HepG2 (cell line): ENCODE measurements around the gene FAM193A. TPM values are rescaled to one million over a fixed set of nuclear protein-coding genes. Genes with fewer than 3 reads are reported as not detected.
"Not testable (repeated sequence)": the region's sequence is repeated elsewhere in the genome, so short reads cannot be mapped to it uniquely, and the experiment has no call there.

Experiments
- ATAC-seq: fragments of 200-7000 bp; cut with Tn5 transposase; 3 replicates; pipeline ENCODE4 v1.9.1; 2020; ENCODE audit warnings: mild to moderate bottlenecking, moderate library complexity
- BruUV-seq: library from RNA; stranded (reverse); fragments of 400-500 nt; replicated peaks from 2 replicates; lab custom pipeline; 2021; lab: Mats Ljungman, UMichigan
- CTCF ChIA-PET: fragments of 300-600 bp; formaldehyde crosslinking; extraction: SDS; loops from one replicate; lab custom pipeline; 2021; ENCODE audit warnings: low total read pairs, inconsistent platforms, low intra/inter-chr PET ratio; lab: Yijun Ruan, JAX
- POLR2A ChIA-PET: fragments of 350-600 bp; sonication (Branson Sonifier 250); formaldehyde crosslinking; loops from one replicate; lab custom pipeline; 2020; ENCODE audit warnings: antibody characterized with exemption, inconsistent platforms; lab: Yijun Ruan, JAX
- DNase-seq: peaks from one replicate; pipeline ENCODE4 v3.0.0-alpha.2; 2015; ENCODE audit warnings: low spot score
- FAIRE-seq: peaks from 3 replicates; lab custom pipeline; 2011; peaks lifted over from hg19 to GRCh38; lab: Jason Lieb, UNC
- H2AFZ ChIP-seq: one replicate; pipeline ENCODE4 v1.6.1; 2011; ENCODE audit warnings: low read length, inconsistent platforms
- H3K27ac ChIP-seq: fragments of 300-600 bp; 3 replicates; pipeline ENCODE4 v1.8.0; 2011; ENCODE audit warnings: mixed run types, mild to moderate bottlenecking, mixed read lengths, low read length, inconsistent platforms; ENCODE audit not compliant: insufficient read depth; ENCODE audit errors: extremely low read length
- H3K27me3 ChIP-seq, 2 experiments: fragments of 200-600 bp in 1 of 2; 2 replicates in 1 of 2; 3 replicates in 1 of 2; pipeline versions ENCODE4 v1.6.0 to v1.8.0; 2011; ENCODE audit warnings: low read length in 2 of 2, mild to moderate bottlenecking in 2 of 2, moderate library complexity in 2 of 2, inconsistent platforms in 1 of 2; ENCODE audit not compliant: insufficient read depth in 2 of 2, control insufficient read depth in 1 of 2
- H3K36me3 ChIP-seq, 2 experiments: fragments of 200-600 bp in 1 of 2; replicated peaks in 1 of 2; 2 replicates in 1 of 2; 3 replicates in 1 of 2; pipeline versions ENCODE4 v1.5.1 to v1.8.0; 2011; ENCODE audit warnings: low read length in 2 of 2, inconsistent platforms in 1 of 2; ENCODE audit not compliant: insufficient read depth in 2 of 2, control insufficient read depth in 1 of 2
- H3K4me1 ChIP-seq: 2 replicates; pipeline ENCODE4 v1.5.1; 2012; ENCODE audit warnings: low read length, inconsistent platforms; ENCODE audit not compliant: insufficient read depth
- H3K4me2 ChIP-seq: 2 replicates; pipeline ENCODE4 v1.6.0; 2011; ENCODE audit warnings: low read depth, low read length, inconsistent platforms
- H3K4me3 ChIP-seq, 3 experiments: fragments of 200-600 bp in 1 of 3; sonication (generic), shearing (Covaris generic) in 1 of 3; replicated peaks in 1 of 3; 2 replicates each; pipeline ENCODE4 v1.5.1; 2011 to 2016; ENCODE audit warnings: low read length in 3 of 3, inconsistent platforms in 2 of 3, low read depth in 2 of 3, mild to moderate bottlenecking in 2 of 3, control low read depth in 1 of 3, mixed read lengths in 1 of 3; ENCODE audit not compliant: insufficient read depth in 1 of 3
- H3K79me2 ChIP-seq: one replicate; pipeline ENCODE4 v1.6.1; 2011; ENCODE audit warnings: low read length, inconsistent platforms; ENCODE audit not compliant: insufficient read depth
- H3K9ac ChIP-seq: 2 replicates; pipeline ENCODE4 v1.6.0; 2011; ENCODE audit warnings: mild to moderate bottlenecking, low read depth, low read length, inconsistent platforms; ENCODE audit not compliant: insufficient read depth
- H3K9me3 ChIP-seq: 2 replicates; pipeline ENCODE4 v1.5.1; 2012; ENCODE audit warnings: mild to moderate bottlenecking, low read length
- H4K20me1 ChIP-seq: 2 replicates; pipeline ENCODE4 v1.6.0; 2011; ENCODE audit warnings: inconsistent platforms, mild to moderate bottlenecking, low read length, moderate library complexity; ENCODE audit not compliant: insufficient read depth
- FOXK1 ChIP-seq: sonication (generic); formaldehyde crosslinking; IDR thresholded peaks from 2 replicates; pipeline ENCODE4 v1.4.0; 2020; ENCODE audit warnings: low read depth, missing genetic modification reagents, borderline replicate concordance
- MEIS1 ChIP-seq: sonication (generic); formaldehyde crosslinking; IDR thresholded peaks from 2 replicates; pipeline ENCODE4 v1.9.0; 2021; ENCODE audit warnings: mild to moderate bottlenecking, missing genetic modification reagents, moderate library complexity, borderline replicate concordance
- PPARG ChIP-seq: conservative IDR thresholded peaks from 2 replicates; pipeline ENCODE4 v1.6.1; 2016; ENCODE audit warnings: missing biosample characterization, missing genetic modification reagents
- RARG ChIP-seq: sonication (generic); formaldehyde crosslinking; IDR thresholded peaks from 2 replicates; pipeline ENCODE4 v1.4.0; 2020; ENCODE audit warnings: low read depth, mild to moderate bottlenecking, missing genetic modification reagents
- WGBS: methylation state at CpG from one replicate; pipeline ENCODE4 v1.1.6; 2017; ENCODE audit warnings: low lambda C conversion rate; 5-methylcytosine and 5-hydroxymethylcytosine counted together
- in situ Hi-C: cut with HindIII; loops from 2 replicates; pipeline ENCODE4 v1.10.0; 2017; ENCODE audit warnings: low pct_unique_long_range_greater_than_20kb; ENCODE audit not compliant: extremely low pct_ligation_motif_present
- intact Hi-C: fragments of 100-400 bp; cut with micrococcal nuclease; formaldehyde crosslinking; loops from one replicate; pipeline ENCODE4 v1.10.0; 2022; ENCODE audit not compliant: unreplicated experiment
- polyA plus RNA-seq, 8 experiments: library from polyadenylated mRNA; depleted of rRNA in 3 of 8; stranded (reverse) in 7 of 8; unstranded in 1 of 8; fragments of >200 nt; fragmentation: Illumina TruSeq in 4 of 8; extraction: Trizol in 4 of 8; gene quantifications; 2 replicates each; pipeline versions ENCODE4 v1.2.1 to v1.2.3, GENCODE V29; 2011 to 2016; ENCODE audit warnings: low read depth in 4 of 8, missing spikeins in 1 of 8, mixed read lengths in 1 of 8; ENCODE audit not compliant: insufficient read depth in 1 of 8
- total RNA-seq, 5 experiments: library from RNA; depleted of rRNA; stranded (reverse); fragments of >200 nt; fragmentation: Illumina TruSeq; extraction: Trizol; gene quantifications; 2 replicates each; pipeline ENCODE4 v1.2.3, GENCODE V29; 2016; ENCODE audit warnings: low read depth in 1 of 5
- TF ChIP-seq, protein P1 (sequence below): sonication (generic); formaldehyde crosslinking; IDR thresholded peaks from 2 replicates; pipeline ENCODE4 v1.4.0; 2020; ENCODE audit warnings: missing genetic modification reagents, borderline replicate concordance
- TF ChIP-seq, protein P2 (sequence below): sonication (generic); formaldehyde crosslinking; IDR thresholded peaks from 2 replicates; pipeline ENCODE4 v1.5.1; 2020; ENCODE audit warnings: mild to moderate bottlenecking, missing genetic modification reagents, borderline replicate concordance

Gene FAM193A
- total and polyA plus RNA-seq, 2 of the 13 experiments (the other 11 are each of a cell fraction or from before 2014, with no cell fraction given) = 5.7 to 8.7 TPM

DNA sequence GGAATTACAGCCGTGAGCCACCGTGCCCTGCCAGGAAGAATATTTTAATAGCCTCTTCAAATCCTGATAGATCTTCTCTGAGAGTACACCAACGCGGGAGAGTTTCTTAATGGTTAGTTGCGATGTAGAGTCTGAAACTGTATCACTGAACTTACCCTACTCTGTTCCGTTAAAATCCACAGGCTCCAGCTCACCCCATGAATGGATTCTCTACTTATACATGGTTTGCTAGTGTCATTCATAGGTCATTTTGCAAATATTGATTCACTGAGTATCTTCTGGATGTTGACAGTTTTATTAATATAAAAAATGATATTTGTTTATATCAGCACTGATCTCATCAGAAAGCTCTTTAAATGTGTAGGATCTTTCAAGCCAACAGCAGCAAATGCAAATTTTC, 99.9 kb downstream of the FAM193A start (continued):
- TF ChIP-seq, protein P1, sequence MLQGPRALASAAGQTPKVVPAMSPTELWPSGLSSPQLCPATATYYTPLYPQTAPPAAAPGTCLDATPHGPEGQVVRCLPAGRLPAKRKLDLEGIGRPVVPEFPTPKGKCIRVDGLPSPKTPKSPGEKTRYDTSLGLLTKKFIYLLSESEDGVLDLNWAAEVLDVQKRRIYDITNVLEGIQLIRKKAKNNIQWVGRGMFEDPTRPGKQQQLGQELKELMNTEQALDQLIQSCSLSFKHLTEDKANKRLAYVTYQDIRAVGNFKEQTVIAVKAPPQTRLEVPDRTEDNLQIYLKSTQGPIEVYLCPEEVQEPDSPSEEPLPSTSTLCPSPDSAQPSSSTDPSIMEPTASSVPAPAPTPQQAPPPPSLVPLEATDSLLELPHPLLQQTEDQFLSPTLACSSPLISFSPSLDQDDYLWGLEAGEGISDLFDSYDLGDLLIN (CRISPR knock-in tag) = no peak
- TF ChIP-seq FOXK1 (CRISPR knock-in tag) (no peak), RARG (CRISPR knock-in tag) (no peak)
- TF ChIP-seq, all 625 proteins: peak for 0

DNA sequence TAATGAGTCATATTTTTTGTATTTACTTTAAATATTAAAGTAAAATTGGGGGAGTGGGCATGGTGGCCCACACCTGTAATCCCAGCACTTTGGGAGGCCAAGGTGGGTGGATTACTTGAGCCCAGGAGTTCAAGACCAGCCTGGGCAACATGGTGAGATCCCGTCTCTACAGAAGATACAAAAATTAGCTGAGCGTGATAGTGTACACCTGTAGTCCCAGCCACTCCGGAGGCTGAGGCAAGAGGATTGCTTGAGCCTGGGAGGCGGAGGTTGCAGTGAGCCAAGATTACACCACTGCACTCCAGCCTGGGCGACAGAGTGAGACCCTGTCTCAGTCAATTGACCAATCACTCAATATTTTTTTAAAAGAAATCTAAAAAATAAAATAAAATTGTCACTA, 100.5 kb downstream of the FAM193A start:
- H3K27ac ChIP-seq, H3K9me3 ChIP-seq, H2AFZ ChIP-seq, DNase-seq, ATAC-seq, H4K20me1 ChIP-seq, POLR2A ChIA-PET, CTCF ChIA-PET, H3K4me3 ChIP-seq, in situ Hi-C loops, H3K27me3 ChIP-seq, H3K4me2 ChIP-seq, intact Hi-C loops, H3K79me2 ChIP-seq, H3K9ac ChIP-seq, BruUV-seq, H3K4me1 ChIP-seq, FAIRE-seq: not testable (repeated sequence)
- peaks cover 26 to 68% of the 10 kb centered on the region in 2 experiments for H3K36me3 ChIP-seq
- 98% methylated on average over 5 of the region's 5 CpGs for WGBS

DNA sequence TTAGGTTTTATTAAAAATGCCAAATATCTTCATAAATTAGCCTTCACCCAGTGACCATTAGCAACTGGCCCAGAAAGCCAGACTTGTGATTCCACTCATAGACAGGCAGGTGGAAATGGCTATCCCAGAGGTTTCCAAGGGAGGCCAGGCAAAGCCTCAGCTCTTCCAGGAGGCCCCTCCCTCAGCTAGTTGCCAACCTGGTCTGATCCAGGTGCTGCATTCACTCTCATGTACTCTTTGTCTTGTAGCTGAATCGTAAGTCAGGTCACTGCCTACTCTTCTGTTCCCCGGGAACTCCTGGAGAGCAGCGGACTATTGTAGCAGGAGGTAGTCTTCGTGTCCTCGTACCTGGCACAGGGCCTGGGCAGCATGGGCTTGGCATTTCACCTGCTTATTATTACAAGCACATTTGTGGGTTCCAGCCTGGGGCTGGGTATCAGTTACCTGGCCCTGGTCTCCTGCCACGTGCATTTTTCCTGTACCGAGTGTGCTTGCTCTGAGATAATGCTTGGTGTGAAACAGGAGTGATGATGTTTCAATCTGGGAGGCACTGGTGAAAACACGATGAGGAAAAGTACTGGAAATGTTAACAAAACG, 101.6 kb downstream of the FAM193A start:
- H3K79me2 ChIP-seq = no peaks in the 10 kb centered on the region
- H3K9ac ChIP-seq = no peak overlapping the region
- ATAC-seq (no peak), DNase-seq (no peak), FAIRE-seq (no peak)
- H3K4me3 ChIP-seq = no peak overlapping the region
- H4K20me1 ChIP-seq = no peaks in the 10 kb centered on the region
- intact Hi-C loops (no loop called here), in situ Hi-C loops (no loop called here)
- no peaks in the 10 kb centered on the region for H3K9me3 ChIP-seq
- H3K36me3 ChIP-seq = peaks cover 30 to 64% of the 10 kb centered on the region in 2 experiments
- H3K27ac ChIP-seq = no peak overlapping the region
- 93% methylated on average over 9 of the region's 9 CpGs for WGBS
- no peak overlapping the region for H2AFZ ChIP-seq
- no peaks in the 10 kb centered on the region for H3K4me1 ChIP-seq
- H3K27me3 ChIP-seq = no peaks in the 10 kb centered on the region
- CTCF ChIA-PET = no interaction called here
- no TSS peak for BruUV-seq
- no peak overlapping the region for H3K4me2 ChIP-seq
- POLR2A ChIA-PET = no interaction called here
- TF ChIP-seq MEIS1 (CRISPR knock-in tag) (no peak), PPARG (CRISPR knock-in tag) (no peak)
- TF ChIP-seq, protein P2, sequence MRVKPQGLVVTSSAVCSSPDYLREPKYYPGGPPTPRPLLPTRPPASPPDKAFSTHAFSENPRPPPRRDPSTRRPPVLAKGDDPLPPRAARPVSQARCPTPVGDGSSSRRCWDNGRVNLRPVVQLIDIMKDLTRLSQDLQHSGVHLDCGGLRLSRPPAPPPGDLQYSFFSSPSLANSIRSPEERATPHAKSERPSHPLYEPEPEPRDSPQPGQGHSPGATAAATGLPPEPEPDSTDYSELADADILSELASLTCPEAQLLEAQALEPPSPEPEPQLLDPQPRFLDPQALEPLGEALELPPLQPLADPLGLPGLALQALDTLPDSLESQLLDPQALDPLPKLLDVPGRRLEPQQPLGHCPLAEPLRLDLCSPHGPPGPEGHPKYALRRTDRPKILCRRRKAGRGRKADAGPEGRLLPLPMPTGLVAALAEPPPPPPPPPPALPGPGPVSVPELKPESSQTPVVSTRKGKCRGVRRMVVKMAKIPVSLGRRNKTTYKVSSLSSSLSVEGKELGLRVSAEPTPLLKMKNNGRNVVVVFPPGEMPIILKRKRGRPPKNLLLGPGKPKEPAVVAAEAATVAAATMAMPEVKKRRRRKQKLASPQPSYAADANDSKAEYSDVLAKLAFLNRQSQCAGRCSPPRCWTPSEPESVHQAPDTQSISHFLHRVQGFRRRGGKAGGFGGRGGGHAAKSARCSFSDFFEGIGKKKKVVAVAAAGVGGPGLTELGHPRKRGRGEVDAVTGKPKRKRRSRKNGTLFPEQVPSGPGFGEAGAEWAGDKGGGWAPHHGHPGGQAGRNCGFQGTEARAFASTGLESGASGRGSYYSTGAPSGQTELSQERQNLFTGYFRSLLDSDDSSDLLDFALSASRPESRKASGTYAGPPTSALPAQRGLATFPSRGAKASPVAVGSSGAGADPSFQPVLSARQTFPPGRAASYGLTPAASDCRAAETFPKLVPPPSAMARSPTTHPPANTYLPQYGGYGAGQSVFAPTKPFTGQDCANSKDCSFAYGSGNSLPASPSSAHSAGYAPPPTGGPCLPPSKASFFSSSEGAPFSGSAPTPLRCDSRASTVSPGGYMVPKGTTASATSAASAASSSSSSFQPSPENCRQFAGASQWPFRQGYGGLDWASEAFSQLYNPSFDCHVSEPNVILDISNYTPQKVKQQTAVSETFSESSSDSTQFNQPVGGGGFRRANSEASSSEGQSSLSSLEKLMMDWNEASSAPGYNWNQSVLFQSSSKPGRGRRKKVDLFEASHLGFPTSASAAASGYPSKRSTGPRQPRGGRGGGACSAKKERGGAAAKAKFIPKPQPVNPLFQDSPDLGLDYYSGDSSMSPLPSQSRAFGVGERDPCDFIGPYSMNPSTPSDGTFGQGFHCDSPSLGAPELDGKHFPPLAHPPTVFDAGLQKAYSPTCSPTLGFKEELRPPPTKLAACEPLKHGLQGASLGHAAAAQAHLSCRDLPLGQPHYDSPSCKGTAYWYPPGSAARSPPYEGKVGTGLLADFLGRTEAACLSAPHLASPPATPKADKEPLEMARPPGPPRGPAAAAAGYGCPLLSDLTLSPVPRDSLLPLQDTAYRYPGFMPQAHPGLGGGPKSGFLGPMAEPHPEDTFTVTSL (CRISPR knock-in tag) = no peak
